ENCODE results near the gene EXTL1.

- no peak for TF ChIP-seq TAF1 (IDR thresholded peaks at IDR 0.05; ENCODE audit: low read depth)
- peak; percentile 82 for TF ChIP-seq CEBPB (IDR thresholded peaks at IDR 0.05)
- TF ChIP-seq RAD21 (IDR thresholded peaks at IDR 0.05; ENCODE audit: low read depth), result no peak
- TF ChIP-seq, protein P1, sequence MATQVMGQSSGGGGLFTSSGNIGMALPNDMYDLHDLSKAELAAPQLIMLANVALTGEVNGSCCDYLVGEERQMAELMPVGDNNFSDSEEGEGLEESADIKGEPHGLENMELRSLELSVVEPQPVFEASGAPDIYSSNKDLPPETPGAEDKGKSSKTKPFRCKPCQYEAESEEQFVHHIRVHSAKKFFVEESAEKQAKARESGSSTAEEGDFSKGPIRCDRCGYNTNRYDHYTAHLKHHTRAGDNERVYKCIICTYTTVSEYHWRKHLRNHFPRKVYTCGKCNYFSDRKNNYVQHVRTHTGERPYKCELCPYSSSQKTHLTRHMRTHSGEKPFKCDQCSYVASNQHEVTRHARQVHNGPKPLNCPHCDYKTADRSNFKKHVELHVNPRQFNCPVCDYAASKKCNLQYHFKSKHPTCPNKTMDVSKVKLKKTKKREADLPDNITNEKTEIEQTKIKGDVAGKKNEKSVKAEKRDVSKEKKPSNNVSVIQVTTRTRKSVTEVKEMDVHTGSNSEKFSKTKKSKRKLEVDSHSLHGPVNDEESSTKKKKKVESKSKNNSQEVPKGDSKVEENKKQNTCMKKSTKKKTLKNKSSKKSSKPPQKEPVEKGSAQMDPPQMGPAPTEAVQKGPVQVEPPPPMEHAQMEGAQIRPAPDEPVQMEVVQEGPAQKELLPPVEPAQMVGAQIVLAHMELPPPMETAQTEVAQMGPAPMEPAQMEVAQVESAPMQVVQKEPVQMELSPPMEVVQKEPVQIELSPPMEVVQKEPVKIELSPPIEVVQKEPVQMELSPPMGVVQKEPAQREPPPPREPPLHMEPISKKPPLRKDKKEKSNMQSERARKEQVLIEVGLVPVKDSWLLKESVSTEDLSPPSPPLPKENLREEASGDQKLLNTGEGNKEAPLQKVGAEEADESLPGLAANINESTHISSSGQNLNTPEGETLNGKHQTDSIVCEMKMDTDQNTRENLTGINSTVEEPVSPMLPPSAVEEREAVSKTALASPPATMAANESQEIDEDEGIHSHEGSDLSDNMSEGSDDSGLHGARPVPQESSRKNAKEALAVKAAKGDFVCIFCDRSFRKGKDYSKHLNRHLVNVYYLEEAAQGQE (IDR thresholded peaks at IDR 0.05; ENCODE audit: low read depth), result no peak
- TF ChIP-seq NFIC (IDR thresholded peaks at IDR 0.05), result no peak
- TF ChIP-seq CREB1 (IDR thresholded peaks at IDR 0.05; ENCODE audit: low read depth), result no peak
- no peak for TF ChIP-seq YY1 (IDR thresholded peaks at IDR 0.05; ENCODE audit: low read depth)
- no peak for TF ChIP-seq FOXM1 (IDR thresholded peaks at IDR 0.05; ENCODE audit: borderline replicate concordance, low read depth)
- TF ChIP-seq TCF12 (IDR thresholded peaks at IDR 0.05; ENCODE audit: low read depth), result no peak
- TF ChIP-seq EP300 (IDR thresholded peaks at IDR 0.05; ENCODE audit: borderline replicate concordance), result no peak
- TF ChIP-seq, protein P2, sequence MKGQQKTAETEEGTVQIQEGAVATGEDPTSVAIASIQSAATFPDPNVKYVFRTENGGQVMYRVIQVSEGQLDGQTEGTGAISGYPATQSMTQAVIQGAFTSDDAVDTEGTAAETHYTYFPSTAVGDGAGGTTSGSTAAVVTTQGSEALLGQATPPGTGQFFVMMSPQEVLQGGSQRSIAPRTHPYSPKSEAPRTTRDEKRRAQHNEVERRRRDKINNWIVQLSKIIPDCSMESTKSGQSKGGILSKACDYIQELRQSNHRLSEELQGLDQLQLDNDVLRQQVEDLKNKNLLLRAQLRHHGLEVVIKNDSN (IDR thresholded peaks at IDR 0.05), result no peak
- TF ChIP-seq, protein P3, sequence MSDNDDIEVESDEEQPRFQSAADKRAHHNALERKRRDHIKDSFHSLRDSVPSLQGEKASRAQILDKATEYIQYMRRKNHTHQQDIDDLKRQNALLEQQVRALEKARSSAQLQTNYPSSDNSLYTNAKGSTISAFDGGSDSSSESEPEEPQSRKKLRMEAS (IDR thresholded peaks at IDR 0.05), result no peak
- no peak for TF ChIP-seq TEAD4 (IDR thresholded peaks at IDR 0.05)
Measured at GRCh38 chr1:26079960-26080814, 58.6 kb downstream of the EXTL1 start.

Data from Ishikawa (cell line).